ENCODE measurements around the gene RASA4B.
A peak's percentile ranks its signal among the peaks of the same experiment; 100 is the strongest.
"Not testable (repeated sequence)": the region's sequence is repeated elsewhere in the genome, so short reads cannot be mapped to it uniquely, and the experiment has no call there.

The RASA4B gene

GRCh38 chr7:102517550-102518147 is at the start of gene RASA4B:
TSS of gene RASA4B (minus strand) at chr7:102517777. CDS start at chr7:102517710, 67 bp downstream.
- DNase-seq (ENCODE audit: low spot score) = not testable (repeated sequence)

GRCh38 chr7:102550808-102551422 is 33.3 kb upstream of the RASA4B start, which contains the start of gene SPDYE2:
TSS of gene SPDYE2 (plus strand) at chr7:102551226. CDS start at chr7:102553256, 2,030 bp downstream.
- not testable (repeated sequence) for DNase-seq (ENCODE audit: low spot score)

GRCh38 chr7:102546353-102546752 is 28.8 kb upstream of the RASA4B start:
- DNase-seq (ENCODE audit: low spot score) = not testable (repeated sequence)

GRCh38 chr7:102545288-102545687 is 27.7 kb upstream of the RASA4B start:
- DNase-seq (ENCODE audit: low spot score) = not testable (repeated sequence)

DNA sequence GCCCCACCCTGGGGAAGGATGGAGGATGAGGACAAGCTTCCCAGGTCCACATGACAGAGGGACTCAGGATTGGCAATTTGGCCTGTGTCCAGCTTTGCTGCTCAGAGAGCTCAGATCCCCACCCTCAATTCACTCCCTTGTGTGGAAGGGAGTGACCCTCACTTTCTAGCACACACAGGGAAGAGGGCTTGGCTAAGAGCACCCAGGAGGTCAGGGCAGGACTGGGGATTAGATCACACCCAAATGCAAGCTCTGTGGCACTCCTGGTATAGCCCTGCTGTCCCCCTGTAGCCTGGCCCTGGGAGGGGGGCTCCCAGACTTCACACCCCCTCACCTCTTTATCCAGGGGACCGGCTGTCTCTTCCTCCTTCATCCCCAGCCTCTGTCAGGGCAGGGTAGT is 26.8 kb upstream of the RASA4B start:
- DNase-seq (ENCODE audit: low spot score) = not testable (repeated sequence)

DNA sequence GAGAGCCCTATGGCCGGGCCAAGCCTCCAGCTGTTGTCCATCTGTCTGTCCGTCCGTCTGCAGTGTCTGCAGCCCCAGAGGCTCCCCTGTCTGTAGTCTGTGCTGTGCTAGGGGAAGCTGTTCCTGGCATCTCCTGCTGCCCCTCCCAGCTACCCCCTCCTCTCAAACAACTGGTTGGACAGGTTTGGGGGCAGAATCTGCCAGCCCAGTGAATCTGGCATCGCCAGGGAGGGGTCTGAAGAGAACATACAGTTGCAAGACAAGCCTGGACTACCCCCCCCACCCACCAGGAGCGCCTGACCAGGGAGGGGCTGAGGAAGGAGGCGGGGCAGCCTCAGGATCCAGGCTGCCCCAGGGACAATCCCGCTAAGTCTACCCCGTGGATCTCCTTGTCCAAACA is 26.0 kb upstream of the RASA4B start, which contains the start of gene UPK3BL2:
Gene UPK3BL2, minus strand, starts transcription at position 101 of the 400 bp plus-strand sequence. Its CDS starts 60 bp downstream, at position 41.
- not testable (repeated sequence) for DNase-seq (ENCODE audit: low spot score)

- DNase-seq (ENCODE audit: low spot score) = not testable (repeated sequence)
These were observed 25.2 kb upstream of the RASA4B start for GRCh38 chr7:102542771-102543170.

- not testable (repeated sequence) for DNase-seq (ENCODE audit: low spot score)
These were observed 24.5 kb upstream of the RASA4B start for GRCh38 chr7:102542083-102542482.

GRCh38 chr7:102540604-102541003 is 23.0 kb upstream of the RASA4B start:
- not testable (repeated sequence) for DNase-seq (ENCODE audit: low spot score)

GRCh38 chr7:102535062-102535615 is 17.6 kb upstream of the RASA4B start:
- not testable (repeated sequence) for DNase-seq (ENCODE audit: low spot score)

DNA sequence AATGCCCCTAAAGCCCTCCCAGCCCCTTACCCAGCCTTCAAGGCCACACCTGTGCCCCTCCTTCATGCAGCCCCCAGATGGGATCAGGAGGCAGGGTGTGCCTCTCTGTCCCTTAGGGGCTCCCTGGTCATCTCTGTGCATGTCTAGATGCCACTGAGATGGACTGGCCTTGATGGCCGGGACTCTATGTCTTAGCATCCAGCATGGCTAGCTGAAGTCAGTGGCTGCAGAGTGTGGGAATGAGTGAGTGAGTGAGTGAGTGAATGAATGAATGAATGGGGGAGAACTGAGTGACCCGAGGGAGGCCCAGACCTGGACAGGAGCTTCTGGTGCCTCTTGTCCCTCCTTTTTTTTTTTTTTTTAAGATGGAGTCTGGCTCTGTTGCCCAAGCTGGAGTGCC is 14.6 kb upstream of the RASA4B start:
- not testable (repeated sequence) for DNase-seq (ENCODE audit: low spot score)

GRCh38 chr7:102531583-102531982 is 14.0 kb upstream of the RASA4B start:
- DNase-seq (ENCODE audit: low spot score) = not testable (repeated sequence)

- DNase-seq (ENCODE audit: low spot score) = not testable (repeated sequence)
These were observed 10.5 kb upstream of the RASA4B start for GRCh38 chr7:102527822-102528793.

DNA sequence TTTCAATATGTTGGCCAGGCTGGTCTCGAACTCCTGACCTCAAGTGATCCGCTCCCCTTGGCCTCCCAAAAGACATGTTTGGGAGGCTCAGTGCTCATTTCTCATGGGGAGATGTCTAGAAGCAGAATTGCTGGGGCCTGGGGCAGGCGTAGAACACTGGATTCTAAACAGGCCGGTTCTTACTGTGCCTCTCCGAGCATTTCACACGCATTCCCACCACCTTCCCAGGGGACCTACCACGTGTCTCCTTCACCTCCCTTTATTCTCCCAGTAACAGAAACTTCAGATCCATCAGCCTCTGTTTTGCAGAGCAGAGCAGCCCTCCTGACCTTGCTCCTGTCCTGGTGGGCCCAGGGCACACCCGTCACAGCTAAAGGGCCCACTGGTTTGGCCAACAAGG is 9.6 kb upstream of the RASA4B start:
- DNase-seq (ENCODE audit: low spot score) = not testable (repeated sequence)

DNA sequence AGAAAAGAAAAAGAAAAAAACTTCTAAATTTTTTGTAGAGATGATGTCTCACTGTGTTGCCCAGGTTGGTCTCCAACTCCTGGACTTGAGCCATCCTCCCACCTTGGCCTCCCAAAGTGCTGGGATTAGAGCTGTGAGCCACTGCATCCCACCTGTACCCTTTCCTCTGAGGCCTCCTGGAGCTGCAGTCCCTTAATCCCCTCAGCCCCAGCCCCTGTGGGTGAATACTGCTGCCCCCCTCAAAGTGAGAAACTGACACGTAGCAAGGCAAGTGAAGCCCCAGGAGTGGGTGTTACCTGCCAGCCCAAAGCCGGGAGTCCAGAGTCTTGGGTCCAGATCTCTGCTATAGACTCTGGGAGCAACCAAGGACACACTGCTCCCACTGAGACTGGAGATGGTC is 7.2 kb upstream of the RASA4B start:
- not testable (repeated sequence) for DNase-seq (ENCODE audit: low spot score)

GRCh38 chr7:102520797-102521196 is 3.2 kb upstream of the RASA4B start:
- DNase-seq (ENCODE audit: low spot score) = not testable (repeated sequence)

DNA sequence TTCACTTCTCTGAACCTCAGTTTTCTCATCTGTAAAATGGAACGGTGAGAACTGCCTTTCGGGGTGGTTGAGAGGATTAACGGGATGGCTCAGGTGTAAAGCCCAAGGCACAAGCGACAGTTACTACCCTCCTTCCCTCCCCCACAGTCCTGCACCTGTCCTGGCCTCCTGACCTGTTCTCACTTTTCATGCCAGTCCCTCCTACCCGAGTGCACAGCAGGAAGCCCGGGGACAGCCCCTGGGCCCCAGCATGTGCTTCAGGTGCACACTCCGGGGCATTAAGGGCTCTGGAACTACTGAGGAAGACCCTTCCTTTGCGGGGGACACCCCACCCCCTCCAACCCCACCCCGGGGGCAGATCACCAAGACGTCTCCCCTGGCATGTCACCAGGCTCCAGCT is 626 bp downstream of the RASA4B start:
- not testable (repeated sequence) for DNase-seq (ENCODE audit: low spot score)

DNA sequence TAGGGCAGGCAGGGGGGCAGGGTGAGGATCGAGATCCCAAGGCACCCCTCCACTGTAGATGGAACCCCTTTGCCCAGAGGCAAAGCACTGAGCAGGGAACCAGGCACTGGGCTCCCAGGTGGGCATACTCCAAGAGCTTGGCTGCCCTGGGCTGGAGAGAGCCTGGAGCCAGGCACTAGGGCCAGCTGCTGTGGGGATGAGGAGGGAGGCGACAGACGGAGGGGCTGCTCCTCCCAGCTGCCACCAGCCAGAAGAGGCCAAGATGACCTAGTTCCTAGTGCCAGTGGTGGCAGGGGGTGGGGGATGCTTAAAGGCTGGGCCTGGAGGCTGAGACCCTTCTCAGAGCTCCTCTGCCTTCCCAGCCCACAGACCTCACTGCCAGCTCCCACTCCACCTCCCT is 1.7 kb downstream of the RASA4B start:
- DNase-seq (ENCODE audit: low spot score) = not testable (repeated sequence)

GRCh38 chr7:102514881-102515721 is 2.5 kb downstream of the RASA4B start:
- DNase-seq (ENCODE audit: low spot score) = not testable (repeated sequence)

- peak; percentile 0 for DNase-seq (ENCODE audit: low spot score)
These were observed 4.8 kb downstream of the RASA4B start for GRCh38 chr7:102512642-102513221.
